GM12864 (cell line): Measurements from ENCODE around the gene CLEC2D.

ENCODE experiments used
- DNase-seq: peaks from one replicate; pipeline ENCODE4 v3.0.0-alpha.2; 2011; ENCODE audit warnings: low read depth
- H3K4me3 ChIP-seq: 2 replicates; pipeline ENCODE4 v1.5.1; 2011; ENCODE audit warnings: mild to moderate bottlenecking, low read depth, low read length, control low read depth
- CTCF ChIP-seq: IDR thresholded peaks from 2 replicates; pipeline ENCODE4 v1.5.1; 2011; ENCODE audit warnings: low read depth, mild to moderate bottlenecking, moderate library complexity, low read length, control low read depth, inconsistent platforms; ENCODE audit errors: missing control alignments

The CLEC2D gene, protein sequence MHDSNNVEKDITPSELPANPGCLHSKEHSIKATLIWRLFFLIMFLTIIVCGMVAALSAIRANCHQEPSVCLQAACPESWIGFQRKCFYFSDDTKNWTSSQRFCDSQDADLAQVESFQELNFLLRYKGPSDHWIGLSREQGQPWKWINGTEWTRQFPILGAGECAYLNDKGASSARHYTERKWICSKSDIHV

GRCh38 chr12:9669534-9669933 is at the start of gene CLEC2D:
Gene CLEC2D, plus strand, starts transcription at chr12:9669713. Its CDS starts 22 bp downstream, at chr12:9669735.
- no peak for TF ChIP-seq CTCF
- H3K4me3 ChIP-seq, result peak within 1 kb of the TSS; percentile 55
- peak; percentile 94 for DNase-seq

DNA sequence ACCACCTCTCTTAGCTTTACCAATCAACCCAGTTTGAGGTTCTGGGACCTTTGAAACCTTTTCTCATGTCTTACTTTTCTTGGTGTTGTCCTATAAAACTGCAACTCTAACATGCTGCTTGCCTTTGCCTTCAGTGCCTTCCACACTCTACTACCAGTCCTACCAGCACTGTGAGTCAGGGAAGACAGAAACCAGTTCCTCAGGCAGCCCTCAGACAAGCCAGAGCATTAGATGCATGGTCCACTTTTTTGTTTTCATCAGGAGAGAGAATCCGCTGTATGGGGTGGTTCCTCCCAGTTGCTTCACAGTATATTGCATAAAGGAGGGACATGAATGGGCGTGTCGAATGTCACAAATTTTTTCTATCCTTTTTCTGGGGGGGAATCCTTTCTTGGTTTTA is 44.5 kb upstream of the CLEC2D start:
- DNase-seq, result no peak
- TF ChIP-seq CTCF, result no peak
- H3K4me3 ChIP-seq, result no peak overlapping the region

GRCh38 chr12:9626291-9626690 is 43.2 kb upstream of the CLEC2D start:
- DNase-seq, result no peak
- no peak for TF ChIP-seq CTCF
- no peak overlapping the region for H3K4me3 ChIP-seq

GRCh38 chr12:9626821-9627220 is 42.7 kb upstream of the CLEC2D start:
- H3K4me3 ChIP-seq, result no peak overlapping the region
- no peak for TF ChIP-seq CTCF
- DNase-seq, result no peak

- no peak overlapping the region for H3K4me3 ChIP-seq
- no peak for DNase-seq
- no peak for TF ChIP-seq CTCF
Measured at GRCh38 chr12:9632766-9633165, 36.7 kb upstream of the CLEC2D start.

DNA sequence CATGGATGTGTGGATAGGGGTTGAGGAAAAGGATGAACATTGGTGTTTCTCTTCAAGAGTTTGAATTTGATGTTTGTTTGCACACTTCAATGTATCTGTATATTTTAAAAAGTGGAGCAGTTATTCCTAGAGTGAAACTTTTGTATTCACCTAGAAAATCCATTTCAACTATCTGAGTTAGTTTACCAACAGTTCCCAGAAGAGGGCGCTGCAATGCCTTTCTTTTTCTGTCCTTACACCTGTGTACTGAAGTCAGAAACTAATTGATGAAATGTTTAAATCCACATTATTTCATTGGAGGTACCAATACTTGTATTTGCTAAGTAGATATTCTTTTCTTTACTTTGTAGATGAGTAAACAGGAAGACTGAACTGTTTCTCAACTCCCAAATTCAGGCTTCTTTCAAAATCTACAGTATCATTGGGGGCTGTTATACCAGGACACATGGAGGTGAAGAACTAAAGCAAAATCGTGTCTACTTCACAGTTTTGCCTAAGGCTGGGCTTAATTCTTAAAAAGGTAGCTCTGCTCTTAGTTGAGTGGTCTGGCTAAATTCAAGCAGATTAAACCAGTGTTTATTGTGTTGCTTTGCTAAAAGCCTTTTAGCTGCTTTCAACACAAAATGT is 35.2 kb upstream of the CLEC2D start:
- TF ChIP-seq CTCF, result peak; percentile 62
- no peak for DNase-seq
- no peak overlapping the region for H3K4me3 ChIP-seq

GRCh38 chr12:9634969-9635754 is 34.4 kb upstream of the CLEC2D start:
- no peak overlapping the region for H3K4me3 ChIP-seq
- DNase-seq, result no peak
- no peak for TF ChIP-seq CTCF
